GM21390 (cell line): ENCODE data around the gene MTHFS.

Experiments used
- ATAC-seq: cut with Tn5 transposase; IDR thresholded peaks from one replicate; pipeline ENCODE4 v1.9.1; 2021; ENCODE audit not compliant: unreplicated experiment

Gene MTHFS

DNA sequence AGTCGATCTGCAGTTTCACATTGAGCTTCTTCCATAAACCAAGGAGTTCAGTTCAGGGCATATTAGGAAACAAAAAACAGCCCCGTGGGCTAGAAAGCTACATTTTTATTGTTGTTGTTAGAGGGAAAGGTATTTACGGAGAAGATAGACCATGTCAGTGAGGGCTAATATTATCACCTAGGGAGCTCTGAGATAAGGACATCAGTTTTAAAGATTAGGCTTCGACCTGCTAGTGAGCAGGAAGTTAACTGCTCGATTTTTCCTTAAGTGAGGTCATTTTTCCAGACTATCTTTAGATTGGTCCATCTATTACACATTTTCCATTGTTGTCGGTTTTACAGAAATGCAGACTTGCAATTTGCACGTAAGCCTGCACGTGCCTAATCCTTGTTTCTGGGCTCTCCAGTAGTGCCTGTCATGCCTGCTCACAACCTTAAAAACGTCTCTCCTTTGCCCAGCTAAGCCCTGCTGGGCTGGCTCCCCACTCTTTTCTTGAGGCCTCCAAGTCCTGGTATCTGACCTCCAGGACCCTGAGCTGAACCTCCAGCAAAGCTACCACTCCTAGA is 72.6 kb downstream of the MTHFS start:
- ATAC-seq = no peak

GRCh38 chr15:79820820-79821219 is 76.0 kb downstream of the MTHFS start:
- no peak for ATAC-seq

- no peak for ATAC-seq
Measured at GRCh38 chr15:79820176-79820575, 76.6 kb downstream of the MTHFS start.

DNA sequence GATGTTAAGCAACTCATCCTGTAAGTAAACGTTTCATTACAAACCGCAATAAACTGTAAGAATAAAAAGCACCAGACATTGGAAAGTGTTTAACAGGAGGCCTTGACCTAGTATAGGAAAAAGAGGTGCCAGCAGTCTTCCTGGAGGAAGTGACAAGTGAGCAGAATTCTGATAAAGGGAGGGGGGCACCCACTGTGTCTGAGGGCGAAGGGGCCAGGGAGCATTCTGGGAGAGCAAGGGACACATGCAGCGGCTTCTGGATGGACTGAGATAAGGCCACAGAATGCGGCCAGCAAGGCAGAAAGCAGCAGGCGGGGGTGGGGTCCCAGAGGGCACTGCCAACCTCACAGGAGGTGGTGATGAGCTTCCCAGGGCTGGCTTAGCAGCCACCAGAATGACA is 80.2 kb downstream of the MTHFS start:
- no peak for ATAC-seq

- no peak for ATAC-seq
Measured at GRCh38 chr15:79815468-79815867, 81.3 kb downstream of the MTHFS start.

DNA sequence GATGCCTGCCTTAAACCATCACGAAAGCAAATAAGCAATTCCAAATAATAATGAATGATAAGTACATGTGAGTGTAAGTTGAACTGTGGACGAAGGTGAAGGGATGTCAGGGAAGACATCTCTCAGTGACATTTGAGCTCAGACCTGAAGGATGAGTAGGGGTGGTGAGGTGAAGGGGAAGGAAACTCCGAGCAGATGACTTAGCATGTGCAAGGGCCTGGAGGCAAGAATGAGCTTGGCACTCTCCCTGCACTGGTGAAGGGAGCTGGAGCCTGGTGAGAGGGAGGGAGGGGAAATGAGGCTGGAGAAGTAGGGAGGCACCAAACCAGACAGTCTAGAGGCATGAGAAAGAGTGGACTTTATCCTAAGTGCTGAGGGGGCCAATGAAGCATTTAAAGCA is 84.3 kb downstream of the MTHFS start:
- no peak for ATAC-seq

DNA sequence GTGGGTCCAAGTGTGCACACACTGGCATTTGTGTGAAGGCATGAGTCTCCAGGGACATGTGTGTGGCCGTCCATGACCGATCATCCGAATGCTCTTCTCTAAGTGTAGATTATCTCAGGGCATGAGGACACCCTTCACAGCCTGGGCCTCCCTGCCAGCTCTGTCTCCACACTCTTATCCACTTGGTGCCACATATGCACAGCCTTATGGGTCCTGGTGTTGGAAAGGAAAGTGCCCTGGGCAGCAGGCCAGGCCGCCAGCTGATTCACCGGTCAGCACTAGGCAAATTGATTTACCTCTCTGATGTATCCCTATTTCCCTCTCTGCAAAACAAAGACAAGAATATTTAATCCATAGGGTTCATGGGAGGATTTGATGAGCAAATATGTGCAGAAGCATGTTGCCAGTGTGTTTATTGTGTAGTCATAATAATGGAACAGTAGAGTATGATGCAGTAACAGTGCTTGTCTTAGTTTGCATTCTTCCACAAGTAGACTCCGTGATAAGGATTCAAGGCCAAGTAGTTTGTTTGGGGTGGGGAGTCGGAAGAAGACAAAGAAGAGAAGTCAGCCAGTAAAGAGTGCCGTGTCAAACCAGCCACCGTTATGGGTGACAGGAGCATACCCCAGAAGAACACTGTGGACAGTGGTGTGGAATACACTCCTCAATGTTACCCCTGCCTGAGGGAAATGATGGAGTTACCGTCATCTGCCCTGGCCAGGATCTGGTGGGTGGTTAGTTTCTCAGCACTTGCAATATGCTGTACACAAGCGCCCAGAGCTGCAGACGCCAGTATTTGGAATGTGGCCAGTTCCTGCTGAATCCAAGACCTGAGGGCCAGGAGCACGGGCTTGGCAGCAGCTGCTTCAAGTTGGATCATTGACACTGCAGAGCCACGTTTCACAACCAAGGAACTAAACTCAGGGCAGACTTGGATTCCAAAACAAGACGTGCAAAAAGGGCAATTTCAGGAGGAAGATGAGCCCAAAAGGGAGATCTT is 85.1 kb downstream of the MTHFS start:
- ATAC-seq = no peak

- ATAC-seq = no peak
Measured at GRCh38 chr15:79804838-79805237, 92.0 kb downstream of the MTHFS start.

DNA sequence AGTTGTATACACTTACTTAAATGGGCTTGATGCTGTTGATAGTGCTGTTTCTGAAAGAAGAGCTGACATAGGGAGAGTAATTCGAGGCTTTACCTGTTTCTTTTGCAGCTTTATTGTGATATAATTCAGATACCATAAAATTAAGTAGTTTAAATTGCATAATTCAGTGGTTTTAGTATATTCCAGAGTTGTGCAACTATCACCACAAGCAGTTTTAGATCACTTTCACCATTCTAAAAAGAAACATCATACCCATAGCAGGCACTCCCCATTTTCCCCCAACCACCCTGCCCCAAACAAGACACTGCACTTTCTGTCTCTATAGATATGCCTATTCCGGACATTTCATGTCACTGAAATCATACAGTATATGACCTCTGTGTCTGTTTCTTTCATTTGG is 98.5 kb downstream of the MTHFS start:
- no peak for ATAC-seq
